Mammary epithelial cell (primary cell): ENCODE measurements around the gene MBP.

Source experiments
- EZH2 ChIP-seq: IDR thresholded peaks from 2 replicates; pipeline ENCODE4 v1.6.1; 2012; ENCODE audit warnings: low read length, inconsistent platforms, borderline replicate concordance
- TF ChIP-seq, protein P1 (sequence below), 2 donors: IDR thresholded peaks in 1 of 2; conservative IDR thresholded peaks in 1 of 2; 2 replicates each; pipeline ENCODE4 v1.5.1; 2011 to 2012; ENCODE audit warnings: inconsistent platforms in 2 of 2, low read length in 2 of 2, mild to moderate bottlenecking in 2 of 2, control low read depth in 1 of 2, low read depth in 1 of 2; ENCODE audit not compliant: insufficient read depth in 1 of 2; ENCODE audit errors: extremely low read depth in 1 of 2

DNA sequence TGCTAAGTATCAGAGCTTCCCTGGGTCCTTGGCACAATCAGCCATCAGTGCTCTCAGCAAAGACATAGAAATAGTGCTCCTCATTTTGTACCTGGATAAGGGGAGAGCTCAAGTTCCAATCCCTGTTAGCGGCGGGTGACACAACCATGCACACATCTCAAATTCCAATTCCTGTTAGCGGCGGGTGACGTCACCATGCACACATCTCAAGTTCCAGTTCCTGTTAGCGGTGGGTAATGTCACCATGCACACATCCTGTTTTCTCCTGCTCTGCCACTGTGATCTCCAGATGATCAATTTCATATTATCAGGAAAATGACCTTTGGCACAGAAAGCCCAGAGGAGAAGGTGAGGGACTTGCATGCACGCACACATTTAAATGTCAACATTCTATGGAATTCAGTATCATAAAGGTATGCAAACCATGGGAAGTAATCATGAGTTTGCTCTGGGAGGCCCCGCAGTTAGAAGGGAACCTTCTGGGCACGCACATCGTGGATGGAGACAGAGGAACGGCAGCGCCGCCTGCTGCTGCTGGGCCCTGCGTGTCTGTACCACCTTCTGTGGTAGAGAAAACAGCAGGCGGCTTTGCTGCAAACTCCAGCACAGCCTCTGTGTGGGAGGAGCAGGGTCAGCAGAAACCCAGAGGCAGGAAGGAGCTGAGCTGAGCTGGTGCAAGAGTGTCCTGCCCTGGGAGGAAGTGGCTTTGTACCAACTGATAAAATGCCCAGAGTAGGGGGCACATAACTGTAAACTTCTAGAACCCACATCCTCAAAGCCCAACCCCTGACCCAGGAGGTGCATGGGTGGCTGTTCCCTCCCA, 77.8 kb downstream of the MBP start:
- TF ChIP-seq EZH2 = no peak
- TF ChIP-seq, protein P1, sequence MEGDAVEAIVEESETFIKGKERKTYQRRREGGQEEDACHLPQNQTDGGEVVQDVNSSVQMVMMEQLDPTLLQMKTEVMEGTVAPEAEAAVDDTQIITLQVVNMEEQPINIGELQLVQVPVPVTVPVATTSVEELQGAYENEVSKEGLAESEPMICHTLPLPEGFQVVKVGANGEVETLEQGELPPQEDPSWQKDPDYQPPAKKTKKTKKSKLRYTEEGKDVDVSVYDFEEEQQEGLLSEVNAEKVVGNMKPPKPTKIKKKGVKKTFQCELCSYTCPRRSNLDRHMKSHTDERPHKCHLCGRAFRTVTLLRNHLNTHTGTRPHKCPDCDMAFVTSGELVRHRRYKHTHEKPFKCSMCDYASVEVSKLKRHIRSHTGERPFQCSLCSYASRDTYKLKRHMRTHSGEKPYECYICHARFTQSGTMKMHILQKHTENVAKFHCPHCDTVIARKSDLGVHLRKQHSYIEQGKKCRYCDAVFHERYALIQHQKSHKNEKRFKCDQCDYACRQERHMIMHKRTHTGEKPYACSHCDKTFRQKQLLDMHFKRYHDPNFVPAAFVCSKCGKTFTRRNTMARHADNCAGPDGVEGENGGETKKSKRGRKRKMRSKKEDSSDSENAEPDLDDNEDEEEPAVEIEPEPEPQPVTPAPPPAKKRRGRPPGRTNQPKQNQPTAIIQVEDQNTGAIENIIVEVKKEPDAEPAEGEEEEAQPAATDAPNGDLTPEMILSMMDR (conservative IDR thresholded peaks at IDR 0.05 in 1 of 2, IDR thresholded peaks at IDR 0.05 in 1 of 2; ENCODE audit: extremely low read depth in 1 of 2, insufficient read depth in 1 of 2, low read depth in 1 of 2, low read length in 2 of 2) = peak; percentile 23 to 54
